H7 (cell line): Measurements from ENCODE around the gene SIPA1L3. TPM values are rescaled to one million over a fixed set of nuclear protein-coding genes. Genes with fewer than 3 reads are reported as not detected.
"Not testable (repeated sequence)": the region's sequence is repeated elsewhere in the genome, so short reads cannot be mapped to it uniquely, and the experiment has no call there.

ENCODE experiments used
- DNase-seq: peaks from one replicate; pipeline ENCODE4 v3.0.0; 2012
- H3K27me3 ChIP-seq: 2 replicates; pipeline ENCODE4 v1.6.0; 2011; ENCODE audit warnings: mild to moderate bottlenecking, low read length; ENCODE audit not compliant: control insufficient read depth, insufficient read depth
- H3K36me3 ChIP-seq: replicated peaks from 2 replicates; pipeline ENCODE4 v1.5.1; 2011; ENCODE audit warnings: low read length; ENCODE audit not compliant: control insufficient read depth, insufficient read depth
- H3K4me3 ChIP-seq: 2 replicates; pipeline ENCODE4 v1.5.1; 2011; ENCODE audit warnings: low read depth, mild to moderate bottlenecking, control low read depth, low read length, moderate library complexity; ENCODE audit not compliant: insufficient read depth
- total RNA-seq: library from RNA; depleted of rRNA; stranded (reverse); fragments of >200 nt; shearing (Covaris generic); gene quantifications from 2 replicates; pipeline ENCODE4 v1.2.3, GENCODE V29; 2014

The SIPA1L3 gene
- total RNA-seq, 1 experiment from 2014 or later, result 13.4 TPM

DNA sequence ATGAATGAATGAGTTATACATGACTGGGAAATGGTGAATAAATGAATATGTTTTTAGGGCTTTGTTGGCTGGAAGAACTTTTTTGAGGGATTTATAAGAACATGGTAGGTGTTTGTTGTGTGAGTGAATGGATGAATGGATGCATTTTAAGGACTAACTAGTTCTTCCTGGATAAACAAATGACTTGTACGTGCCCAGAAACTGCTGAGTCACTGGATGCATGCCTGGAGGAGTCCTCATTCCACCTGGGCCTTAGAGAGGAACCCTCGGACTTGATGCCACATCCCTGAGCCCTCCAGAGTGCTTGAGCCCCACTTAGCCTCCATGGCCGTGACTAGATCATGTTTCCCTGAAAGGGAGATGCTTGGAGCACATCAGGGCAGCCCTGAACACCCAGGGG, 163.6 kb downstream of the SIPA1L3 start:
- no peaks in the 10 kb centered on the region for H3K27me3 ChIP-seq
- DNase-seq, result no peak
- no peaks in the 10 kb centered on the region for H3K36me3 ChIP-seq
- no peak overlapping the region for H3K4me3 ChIP-seq

DNA sequence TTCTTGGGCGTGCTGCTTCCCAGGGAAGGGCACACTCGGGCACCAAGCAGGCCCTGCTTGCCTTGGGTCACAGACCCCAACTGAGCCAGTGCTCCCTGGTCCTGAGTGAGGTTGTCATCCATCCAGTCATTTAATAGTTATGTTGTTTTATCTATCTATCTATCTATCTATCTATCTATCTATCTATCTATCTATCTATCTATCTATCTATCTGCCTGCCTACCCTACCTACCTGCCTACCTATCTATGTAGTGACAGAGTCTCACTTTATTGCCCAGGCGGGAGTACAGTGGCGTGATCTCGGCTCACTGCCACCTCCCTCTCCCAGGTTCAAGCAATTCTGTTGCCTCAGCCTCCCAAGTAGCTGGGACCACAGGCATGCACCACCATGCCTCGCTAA, 164.0 kb downstream of the SIPA1L3 start:
- not testable (repeated sequence) for DNase-seq, H3K36me3 ChIP-seq, H3K27me3 ChIP-seq, H3K4me3 ChIP-seq

DNA sequence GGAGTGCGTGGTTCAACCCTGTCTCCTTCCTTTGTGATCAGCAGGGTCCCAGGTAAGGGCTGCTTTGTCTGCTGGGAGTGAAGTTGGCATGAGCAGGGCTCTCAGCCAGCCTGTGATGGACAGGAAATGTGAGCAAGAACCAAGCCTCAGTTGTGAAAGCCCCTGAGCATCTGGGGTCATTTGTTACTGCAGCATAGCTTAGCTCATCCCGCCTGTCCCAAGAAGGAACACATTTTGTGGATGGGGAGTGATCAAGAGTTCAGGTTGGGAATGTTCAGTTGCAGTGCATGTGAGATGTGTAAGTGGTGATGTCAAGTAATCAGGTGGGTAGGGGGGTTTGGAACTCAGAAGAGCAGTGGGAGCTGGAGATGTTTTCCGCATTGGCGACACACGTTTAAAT, 164.6 kb downstream of the SIPA1L3 start:
- H3K27me3 ChIP-seq, result no peaks in the 10 kb centered on the region
- H3K4me3 ChIP-seq, result no peak overlapping the region
- no peaks in the 10 kb centered on the region for H3K36me3 ChIP-seq
- DNase-seq, result no peak

DNA sequence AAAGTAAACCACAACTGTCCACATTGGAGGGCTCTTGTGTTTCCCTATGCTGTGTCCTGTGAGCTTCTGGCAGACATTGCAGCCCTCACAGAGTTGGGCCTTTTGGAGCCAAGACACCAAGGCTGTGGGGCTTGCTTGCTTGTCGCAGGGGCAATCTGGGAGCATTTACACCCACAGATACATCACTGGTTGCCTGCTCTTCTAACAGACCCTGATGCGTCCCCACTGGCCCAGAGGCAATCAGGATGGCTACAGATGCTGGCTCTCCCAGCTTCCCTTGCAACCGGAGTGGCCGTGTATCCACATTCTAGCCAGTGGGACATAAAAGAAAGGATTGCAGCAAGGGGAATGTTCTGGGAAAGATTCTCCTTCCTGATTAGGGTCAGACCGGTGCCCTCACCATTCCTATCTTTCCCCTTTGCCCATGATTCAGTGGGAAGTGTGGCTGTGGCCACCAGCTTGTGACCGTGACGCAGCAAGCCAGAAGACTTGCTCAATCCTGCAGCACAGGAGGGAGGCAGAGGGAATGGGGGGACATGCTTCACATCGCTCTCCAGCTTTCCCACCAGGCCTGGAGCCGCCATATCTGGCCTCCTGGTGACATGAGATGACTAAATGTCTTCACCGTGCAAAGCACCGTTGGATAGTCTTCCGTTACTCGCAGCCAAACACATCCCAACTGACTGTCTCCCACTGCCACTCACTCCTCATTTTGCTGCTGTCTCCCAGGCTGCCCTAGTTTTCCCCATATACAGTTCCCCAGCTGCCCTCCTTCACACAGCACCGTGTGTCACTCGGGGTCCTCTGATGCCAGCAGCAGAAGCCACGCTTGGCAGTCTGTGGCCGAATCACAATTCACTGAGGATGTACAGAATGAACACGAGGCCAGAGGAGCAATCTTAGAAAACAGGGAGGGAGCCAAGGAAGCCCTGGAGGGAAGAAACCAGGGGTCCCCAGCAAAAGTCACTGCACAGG, 166.1 kb downstream of the SIPA1L3 start:
- H3K27me3 ChIP-seq, result no peaks in the 10 kb centered on the region
- no peaks in the 10 kb centered on the region for H3K36me3 ChIP-seq
- DNase-seq, result no peak
- H3K4me3 ChIP-seq, result no peak overlapping the region

DNA sequence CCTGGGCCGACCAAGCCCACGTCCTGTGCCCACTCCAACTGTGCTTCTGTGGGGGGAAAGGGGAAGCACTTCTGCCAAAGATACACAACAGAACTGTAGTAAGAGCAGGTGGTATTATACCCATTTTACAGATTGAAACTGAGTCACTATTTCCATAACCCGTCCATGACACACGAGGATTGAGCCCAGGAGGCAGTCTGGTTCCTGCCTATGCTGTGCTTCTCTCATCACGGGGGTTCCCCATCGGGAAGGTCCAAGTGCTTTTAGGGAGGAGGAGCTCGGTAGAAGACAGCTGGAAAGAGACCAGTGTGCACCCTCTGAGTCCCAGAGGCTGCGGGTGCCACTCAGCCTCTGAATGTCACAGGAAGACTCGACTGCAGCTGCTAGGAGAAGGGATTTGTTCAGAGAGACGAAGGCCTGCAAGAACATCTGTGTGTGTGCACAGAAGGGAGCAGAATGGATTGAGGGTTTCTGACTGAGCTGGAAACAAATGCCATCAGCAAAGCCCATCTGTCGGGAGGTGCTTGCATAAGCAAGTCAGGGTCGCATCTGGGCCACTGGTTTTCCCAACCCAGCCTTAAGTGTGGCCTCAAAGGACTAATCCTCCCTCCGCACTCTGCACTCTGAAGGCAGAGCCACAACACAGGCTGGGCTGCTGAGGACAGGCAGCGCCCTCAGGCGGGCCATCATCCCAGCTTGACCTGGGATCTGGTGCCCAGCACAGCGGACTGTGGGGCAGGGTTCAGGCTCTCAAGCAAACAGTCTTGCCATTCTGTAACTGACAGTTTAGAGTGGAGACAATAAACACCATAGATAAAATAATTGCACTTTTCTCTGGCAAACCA, 167.1 kb downstream of the SIPA1L3 start:
- H3K4me3 ChIP-seq, result no peak overlapping the region
- DNase-seq, result peak; percentile 88
- H3K27me3 ChIP-seq, result no peaks in the 10 kb centered on the region
- no peaks in the 10 kb centered on the region for H3K36me3 ChIP-seq

DNA sequence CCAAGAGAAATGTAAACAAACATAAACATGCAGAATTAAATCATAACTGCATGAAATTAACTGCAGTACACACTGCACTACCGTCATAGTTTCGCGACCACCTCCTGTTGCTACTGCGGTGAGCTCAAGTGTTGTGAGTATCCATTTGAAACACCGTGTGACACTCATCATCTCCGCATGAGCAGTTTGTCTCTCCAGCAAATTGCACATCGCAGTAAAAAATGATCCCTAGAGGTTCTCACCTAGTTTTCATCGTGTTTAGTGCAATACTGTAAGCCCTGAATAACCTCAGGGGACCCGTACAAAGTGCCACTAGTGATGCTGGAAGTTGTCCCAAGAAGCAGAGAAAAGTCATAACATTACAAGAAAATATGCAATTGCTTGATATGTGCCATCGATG, 169.3 kb downstream of the SIPA1L3 start:
- H3K4me3 ChIP-seq, result no peak overlapping the region
- H3K36me3 ChIP-seq, result no peaks in the 10 kb centered on the region
- DNase-seq, result no peak

DNA sequence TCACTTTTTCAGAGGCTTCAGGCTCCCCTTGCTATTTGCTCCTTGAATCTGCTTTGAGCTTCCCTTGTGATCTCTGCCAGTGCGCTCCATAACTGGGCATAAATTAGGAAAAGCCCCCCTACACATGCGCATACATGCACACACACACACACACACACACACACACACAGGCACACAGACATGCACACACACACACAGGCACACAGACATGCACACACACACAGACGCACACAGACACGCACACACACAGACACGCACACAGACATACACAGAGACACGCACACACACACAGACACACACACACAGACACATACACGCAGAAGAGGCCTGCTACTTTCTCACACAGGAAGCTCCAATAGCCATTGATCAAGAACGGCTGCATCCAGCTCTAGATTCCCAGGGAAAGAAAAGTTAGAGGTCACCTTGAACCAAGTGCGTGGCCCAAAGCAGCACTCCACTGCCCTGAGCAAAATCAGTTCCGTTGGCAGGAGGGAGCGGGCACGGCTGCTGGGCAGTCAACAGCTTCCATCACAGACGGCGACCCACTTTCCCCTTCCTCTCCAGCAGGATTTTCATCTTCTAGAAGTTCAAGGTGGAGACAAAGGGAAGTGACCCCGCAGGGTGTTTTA, 171.4 kb downstream of the SIPA1L3 start:
- Histone ChIP-seq H3K4me3 (no peak overlapping the region), H3K36me3 (no peaks in the 10 kb centered on the region), H3K27me3 (no peaks in the 10 kb centered on the region)
- no peak for DNase-seq

More for the DNA sequence above, 169.3 kb downstream of the SIPA1L3 start:
- no peaks in the 10 kb centered on the region for H3K27me3 ChIP-seq

DNA sequence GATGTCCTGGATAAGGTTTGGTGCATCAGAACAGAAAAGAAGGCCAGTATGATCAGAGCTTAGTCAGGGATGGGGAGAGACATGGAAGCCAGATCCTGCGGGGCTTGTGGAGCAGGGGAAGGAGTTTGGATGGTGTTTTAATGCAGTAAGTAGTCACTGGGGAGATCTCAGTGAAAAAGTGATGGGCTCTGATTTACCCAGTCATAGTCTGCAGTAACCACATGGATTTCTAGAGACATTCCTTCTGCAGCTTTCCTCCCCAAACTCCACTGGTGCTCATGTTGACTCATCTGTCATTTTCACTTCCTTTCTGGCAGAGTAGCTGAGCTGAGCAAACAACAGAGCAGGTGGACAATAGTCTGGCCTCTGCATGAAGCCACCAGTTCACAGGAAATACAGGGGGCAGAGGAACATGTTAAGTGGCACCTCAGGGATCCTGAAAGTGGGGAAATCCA, 172.9 kb downstream of the SIPA1L3 start:
- peak; percentile 59 for DNase-seq
- Histone ChIP-seq H3K27me3 (no peaks in the 10 kb centered on the region), H3K4me3 (no peak overlapping the region), H3K36me3 (no peaks in the 10 kb centered on the region; the same call in 1 of the 2 replicates)

DNA sequence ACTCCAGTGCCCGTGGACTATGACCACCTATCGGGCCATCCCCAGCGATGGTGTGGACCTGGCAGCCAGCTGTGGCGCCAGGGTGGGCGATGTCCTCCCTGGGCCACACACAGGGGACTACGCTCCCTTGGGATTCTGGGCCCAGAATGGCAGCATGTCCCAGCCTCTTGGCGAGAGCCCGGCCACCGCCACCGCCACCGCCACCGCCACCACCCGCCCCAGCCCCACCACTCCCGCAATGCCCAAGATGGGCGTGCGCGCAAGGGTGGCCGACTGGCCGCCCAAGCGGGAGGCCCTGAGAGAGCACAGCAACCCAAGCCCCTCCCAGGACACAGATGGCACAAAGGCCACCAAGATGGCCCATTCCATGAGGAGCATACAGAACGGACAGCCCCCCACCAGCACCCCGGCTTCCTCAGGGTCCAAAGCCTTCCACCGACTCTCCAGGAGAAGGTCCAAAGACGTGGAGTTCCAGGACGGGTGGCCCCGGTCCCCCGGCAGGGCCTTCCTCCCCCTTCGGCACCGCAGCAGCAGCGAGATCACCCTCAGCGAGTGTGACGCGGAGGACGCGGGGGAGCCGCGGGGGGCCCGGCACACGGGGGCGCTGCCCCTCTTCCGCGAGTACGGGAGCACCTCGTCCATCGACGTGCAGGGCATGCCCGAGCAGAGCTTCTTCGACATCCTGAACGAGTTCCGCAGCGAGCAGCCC, 174.7 kb downstream of the SIPA1L3 start:
- no peaks in the 10 kb centered on the region for H3K27me3 ChIP-seq

DNA sequence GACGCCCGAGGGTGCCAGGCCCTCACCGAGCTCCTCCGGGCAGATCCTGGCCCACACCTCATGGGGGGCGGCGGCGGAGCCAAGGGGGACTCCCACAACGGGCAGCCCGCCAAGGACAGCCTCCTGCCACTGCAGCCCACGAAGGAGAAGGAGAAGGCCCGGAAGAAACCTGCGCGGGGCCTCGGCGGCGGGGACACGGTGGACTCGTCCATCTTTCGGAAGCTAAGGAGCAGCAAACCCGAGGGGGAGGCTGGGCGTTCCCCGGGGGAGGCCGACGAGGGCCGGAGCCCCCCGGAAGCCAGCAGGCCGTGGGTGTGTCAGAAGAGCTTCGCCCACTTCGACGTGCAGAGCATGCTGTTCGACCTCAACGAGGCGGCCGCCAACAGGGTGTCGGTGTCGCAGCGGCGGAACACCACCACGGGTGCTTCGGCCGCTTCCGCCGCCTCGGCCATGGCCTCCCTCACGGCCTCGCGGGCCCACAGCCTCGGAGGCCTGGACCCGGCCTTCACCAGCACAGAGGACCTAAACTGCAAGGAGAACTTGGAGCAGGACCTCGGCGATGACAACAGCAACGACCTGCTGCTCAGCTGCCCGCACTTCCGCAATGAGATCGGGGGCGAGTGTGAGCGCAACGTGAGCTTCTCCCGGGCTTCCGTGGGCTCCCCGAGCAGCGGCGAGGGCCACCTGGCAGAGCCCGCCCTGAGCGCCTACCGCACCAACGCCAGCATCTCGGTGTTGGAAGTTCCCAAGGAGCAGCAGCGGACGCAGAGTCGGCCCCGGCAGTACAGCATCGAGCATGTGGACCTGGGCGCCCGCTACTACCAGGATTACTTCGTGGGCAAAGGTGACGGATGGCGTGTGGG, 175.5 kb downstream of the SIPA1L3 start:
- Histone ChIP-seq H3K27me3 (no peaks in the 10 kb centered on the region), H3K4me3 (no peak overlapping the region), H3K36me3 (no peaks in the 10 kb centered on the region; the same call in 1 of the 2 replicates)
- DNase-seq, result peak; percentile 57

More for the DNA sequence above, 174.7 kb downstream of the SIPA1L3 start:
- peak; percentile 59 for DNase-seq
- Histone ChIP-seq H3K36me3 (no peaks in the 10 kb centered on the region; the same call in 1 of the 2 replicates), H3K4me3 (no peak overlapping the region)

DNA sequence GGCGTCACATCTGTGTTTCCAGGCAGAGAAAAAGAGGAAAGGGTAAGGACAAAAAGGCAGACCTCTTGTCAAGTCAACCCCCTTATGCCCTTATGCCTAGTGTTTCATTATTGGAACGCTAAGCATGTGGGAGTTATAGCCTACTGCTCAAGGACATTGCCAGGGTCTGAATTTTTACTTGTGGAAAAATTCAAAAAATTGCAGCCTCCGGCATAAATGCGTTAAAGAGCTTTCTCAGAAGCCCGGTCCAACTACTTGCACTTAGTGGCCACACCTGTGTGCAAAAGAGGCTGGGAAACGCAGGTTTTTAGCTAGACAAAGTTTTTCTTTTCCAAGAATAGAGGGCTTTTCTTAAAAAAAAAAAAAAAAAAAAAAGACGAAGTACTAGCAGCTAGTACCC, 177.2 kb downstream of the SIPA1L3 start:
- Histone ChIP-seq H3K4me3 (no peak overlapping the region), H3K27me3 (no peaks in the 10 kb centered on the region), H3K36me3 (peaks cover 1% of the 10 kb centered on the region; the same call in 1 of the 2 replicates)
- DNase-seq, result no peak

DNA sequence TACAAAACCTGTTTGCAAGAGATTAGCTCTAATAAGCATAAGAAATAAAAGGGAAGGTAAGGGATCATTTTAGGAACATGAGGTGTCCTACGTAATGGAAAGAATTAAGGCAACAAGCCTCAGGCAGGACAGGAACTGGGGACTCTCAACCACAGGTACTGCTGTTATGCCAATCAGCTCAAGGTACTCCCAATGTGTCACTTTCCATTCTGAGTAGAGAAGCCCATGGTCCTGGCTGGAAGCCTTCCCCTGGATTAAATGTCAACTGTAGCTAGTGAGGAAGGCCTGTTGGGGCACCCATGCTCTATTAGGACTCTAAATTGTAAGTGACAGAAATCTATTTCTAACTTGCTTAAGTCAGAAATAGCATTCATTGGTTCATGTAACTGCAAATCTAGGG, 182.4 kb downstream of the SIPA1L3 start:
- DNase-seq, result no peak
- H3K4me3 ChIP-seq, result no peak overlapping the region
- no peaks in the 10 kb centered on the region for H3K27me3 ChIP-seq
- peaks cover 3% of the 10 kb centered on the region for H3K36me3 ChIP-seq

DNA sequence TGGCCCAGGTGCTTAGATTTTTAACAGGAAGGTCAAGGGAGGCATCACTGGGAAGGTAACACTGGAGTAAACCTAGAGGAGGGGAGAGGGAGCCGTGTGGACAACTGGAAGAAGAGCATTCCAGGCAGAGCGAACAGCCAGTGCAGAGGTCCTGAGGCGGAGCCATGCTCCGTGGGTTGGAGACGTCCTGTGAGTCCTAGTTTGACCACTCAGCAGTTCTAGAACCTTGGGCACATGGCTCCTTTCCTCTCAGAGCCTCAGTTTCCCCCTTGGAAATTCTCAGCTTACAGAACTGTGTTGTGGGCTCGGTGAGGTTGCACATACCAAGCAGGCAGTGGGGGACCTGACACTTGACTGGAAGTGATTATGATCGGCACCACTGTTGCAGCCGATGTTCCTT, 186.1 kb downstream of the SIPA1L3 start:
- Histone ChIP-seq H3K27me3 (no peaks in the 10 kb centered on the region), H3K36me3 (peaks cover 3% of the 10 kb centered on the region), H3K4me3 (no peak overlapping the region)
- no peak for DNase-seq
